Peyer's patch (tissue), 4 donors: ENCODE measurements around the gene TMEM63B. TPM values are rescaled to one million over a fixed set of nuclear protein-coding genes. Genes with fewer than 3 reads are reported as not detected.
"Not testable (repeated sequence)": the region's sequence is repeated elsewhere in the genome, so short reads cannot be mapped to it uniquely, and the experiment has no call there.

Source experiments
- DNase-seq, 3 donors: peaks; one replicate each; pipeline ENCODE4 v3.0.0-alpha.2; 2017 to 2019
- H3K27ac ChIP-seq, 4 donors: fragments of 200-600 bp; sonication (generic); one replicate each; pipeline ENCODE4 v1.5.1; 2016 to 2019
- H3K27me3 ChIP-seq, 2 donors: fragments of 200-600 bp; sonication (generic); one replicate each; pipeline ENCODE4 v1.5.1; 2019
- H3K36me3 ChIP-seq, 3 donors: fragments of 200-600 bp; sonication (generic); one replicate each; pipeline ENCODE4 v1.5.1; 2016 to 2019
- H3K4me1 ChIP-seq, 4 donors: fragments of 200-600 bp; sonication (generic); one replicate each; pipeline ENCODE4 v1.5.1; 2016 to 2019
- H3K4me3 ChIP-seq, 4 donors: fragments of 200-600 bp; sonication (generic); 1 replicate in 3 of 4; 2 replicates in 1 of 4; pipeline ENCODE4 v1.5.1; 2016 to 2019; ENCODE audit warnings: mild to moderate bottlenecking in 1 of 4
- H3K9me3 ChIP-seq, 4 donors: fragments of 200-600 bp; sonication (generic); one replicate each; pipeline ENCODE4 v1.5.1; 2016 to 2019; ENCODE audit warnings: mild to moderate bottlenecking in 1 of 4
- POLR2A ChIP-seq, 2 donors: fragments of 450-650 bp; IDR thresholded peaks; one replicate each; pipeline ENCODE4 v1.5.1; 2017; ENCODE audit warnings: antibody characterized with exemption in 2 of 2, mild to moderate bottlenecking in 2 of 2, moderate library complexity in 2 of 2
- total RNA-seq, 4 donors: library from RNA; depleted of rRNA; stranded (reverse); fragments of >200 nt; gene quantifications; one replicate each; pipeline ENCODE4 v1.1.0, GENCODE V29; 2016
- TF ChIP-seq, protein P1 (sequence below), 6 experiments: fragments of 450-650 bp in 4 of 6; fragments of 200-600 bp in 2 of 6; sonication (generic) in 1 of 6; IDR thresholded peaks; one replicate each; pipeline ENCODE4 v1.5.1; 2017 to 2019; ENCODE audit warnings: antibody characterized with exemption in 6 of 6, mild to moderate bottlenecking in 3 of 6, moderate library complexity in 1 of 6

The TMEM63B gene
- total RNA-seq, 4 donors from 2014 or later, result 56.9 to 92.1 (median 81.9) TPM

DNA sequence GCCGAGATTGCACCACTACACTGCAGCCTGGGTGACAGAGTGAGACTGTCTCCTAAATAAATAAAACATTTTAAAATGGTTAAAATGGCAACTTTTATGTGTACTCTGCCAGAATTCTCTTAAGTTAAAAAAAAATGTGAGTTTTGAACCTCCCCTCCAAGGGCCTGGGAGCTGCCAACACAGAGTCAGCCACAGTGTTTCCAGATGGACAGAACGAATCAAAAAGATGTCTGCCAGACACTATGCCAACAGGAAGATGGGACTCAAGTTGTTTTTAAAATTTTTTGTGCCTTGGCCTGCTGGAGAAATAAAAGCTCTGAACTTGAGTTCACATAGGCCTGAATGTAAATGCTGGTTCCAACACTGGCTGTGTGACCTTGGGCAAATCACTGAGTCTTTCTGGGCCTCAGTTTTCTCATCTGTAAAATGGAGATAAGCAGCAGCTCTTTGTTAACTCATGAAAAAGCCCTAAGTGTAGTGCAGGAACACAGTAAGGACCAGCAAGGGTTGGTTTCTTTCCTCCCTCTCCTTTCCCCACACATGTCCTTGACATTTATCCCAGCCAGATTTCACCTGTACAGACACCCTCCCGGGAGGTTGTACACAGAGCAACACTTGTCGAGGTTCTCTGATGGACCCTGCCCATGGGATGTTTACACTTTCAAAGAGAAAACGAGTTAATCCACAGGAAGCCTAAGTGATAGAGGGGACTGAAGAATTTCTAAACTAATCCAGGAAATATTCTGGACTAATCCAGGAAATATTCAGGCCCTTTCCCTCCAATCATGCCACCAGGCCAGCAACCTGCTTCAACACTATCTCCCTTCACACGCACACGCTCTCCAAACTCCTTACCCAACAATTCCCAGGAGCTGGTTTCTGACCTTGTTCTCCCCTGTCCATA, 35.1 kb upstream of the TMEM63B start:
- H3K4me1 ChIP-seq, result peaks cover 0 to 18% (median 0%) of the 10 kb centered on the region in 4 donors
- TF ChIP-seq POLR2A (IDR thresholded peaks at IDR 0.05), result no peak
- TF ChIP-seq, protein P1, sequence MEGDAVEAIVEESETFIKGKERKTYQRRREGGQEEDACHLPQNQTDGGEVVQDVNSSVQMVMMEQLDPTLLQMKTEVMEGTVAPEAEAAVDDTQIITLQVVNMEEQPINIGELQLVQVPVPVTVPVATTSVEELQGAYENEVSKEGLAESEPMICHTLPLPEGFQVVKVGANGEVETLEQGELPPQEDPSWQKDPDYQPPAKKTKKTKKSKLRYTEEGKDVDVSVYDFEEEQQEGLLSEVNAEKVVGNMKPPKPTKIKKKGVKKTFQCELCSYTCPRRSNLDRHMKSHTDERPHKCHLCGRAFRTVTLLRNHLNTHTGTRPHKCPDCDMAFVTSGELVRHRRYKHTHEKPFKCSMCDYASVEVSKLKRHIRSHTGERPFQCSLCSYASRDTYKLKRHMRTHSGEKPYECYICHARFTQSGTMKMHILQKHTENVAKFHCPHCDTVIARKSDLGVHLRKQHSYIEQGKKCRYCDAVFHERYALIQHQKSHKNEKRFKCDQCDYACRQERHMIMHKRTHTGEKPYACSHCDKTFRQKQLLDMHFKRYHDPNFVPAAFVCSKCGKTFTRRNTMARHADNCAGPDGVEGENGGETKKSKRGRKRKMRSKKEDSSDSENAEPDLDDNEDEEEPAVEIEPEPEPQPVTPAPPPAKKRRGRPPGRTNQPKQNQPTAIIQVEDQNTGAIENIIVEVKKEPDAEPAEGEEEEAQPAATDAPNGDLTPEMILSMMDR (IDR thresholded peaks at IDR 0.05), result no peak
- H3K36me3 ChIP-seq, result no peaks in the 10 kb centered on the region
- no peak overlapping the region for H3K27ac ChIP-seq
- H3K27me3 ChIP-seq, result no peaks in the 10 kb centered on the region
- no peak for DNase-seq
- H3K4me3 ChIP-seq, result no peak overlapping the region
- H3K9me3 ChIP-seq, result no peaks in the 10 kb centered on the region

DNA sequence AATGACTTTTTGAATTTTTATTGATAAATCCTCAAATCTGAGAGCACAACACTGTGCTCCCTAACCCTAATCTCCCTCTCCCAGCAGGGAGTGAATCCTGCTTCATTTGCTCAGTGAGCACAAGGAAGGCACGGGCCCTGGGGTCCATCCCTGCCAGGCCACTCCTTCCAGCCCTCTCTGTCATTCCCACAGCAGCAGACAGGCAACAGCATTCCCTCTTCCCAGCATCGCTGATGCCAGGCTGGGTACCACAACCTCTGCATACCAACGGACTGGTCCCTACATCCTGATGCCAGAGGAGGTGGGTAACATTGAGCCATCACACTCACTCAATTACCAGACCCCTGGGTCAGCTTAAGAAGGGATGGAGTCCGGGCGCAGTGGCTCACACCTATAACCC, 34.3 kb upstream of the TMEM63B start:
- Histone ChIP-seq H3K27ac (no peak overlapping the region), H3K4me3 (no peak overlapping the region), H3K36me3 (no peaks in the 10 kb centered on the region), H3K27me3 (no peaks in the 10 kb centered on the region), H3K4me1 (peaks cover 0 to 14% (median 0%) of the 10 kb centered on the region in 4 donors), H3K9me3 (no peaks in the 10 kb centered on the region)
- TF ChIP-seq, protein P1 (IDR thresholded peaks at IDR 0.05), result no peak
- no peak for TF ChIP-seq POLR2A (IDR thresholded peaks at IDR 0.05)
- no peak for DNase-seq

DNA sequence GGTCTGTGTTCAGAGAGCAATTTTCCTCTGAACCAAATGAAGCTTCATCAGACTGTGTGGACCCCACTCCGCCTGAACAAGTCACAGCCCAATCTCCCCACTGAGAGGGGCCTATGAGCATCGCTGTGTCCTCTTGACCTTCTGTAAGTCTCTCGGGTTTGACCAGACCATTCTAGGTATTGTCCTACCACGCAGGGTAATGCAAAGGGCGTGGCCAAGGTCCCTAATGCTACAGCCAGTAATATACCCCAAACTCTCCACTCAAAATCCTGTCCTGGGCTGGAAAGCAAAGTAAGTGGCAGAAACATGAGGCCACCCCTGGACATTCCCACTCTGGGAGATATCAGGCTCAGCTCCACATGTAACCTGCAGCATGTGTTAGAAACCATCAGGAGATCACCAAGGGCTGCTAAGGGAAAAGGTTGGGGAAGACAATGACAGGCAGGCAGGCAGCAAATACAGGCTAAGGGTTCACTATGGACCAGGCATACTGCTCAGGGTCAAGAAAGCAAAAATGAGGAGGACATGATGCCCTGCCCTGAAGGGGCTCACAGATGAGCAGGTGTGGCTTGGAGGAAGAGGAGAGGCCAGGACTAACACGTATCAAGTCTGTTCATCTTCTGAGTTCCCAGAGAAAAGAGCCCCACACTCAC, 33.5 kb upstream of the TMEM63B start:
- Histone ChIP-seq H3K27me3 (no peaks in the 10 kb centered on the region), H3K27ac (no peak overlapping the region), H3K36me3 (no peaks in the 10 kb centered on the region), H3K4me3 (no peak overlapping the region), H3K9me3 (no peaks in the 10 kb centered on the region), H3K4me1 (peaks cover 0 to 14% (median 0%) of the 10 kb centered on the region in 4 donors)
- no peak for DNase-seq
- TF ChIP-seq, protein P1 (IDR thresholded peaks at IDR 0.05), result no peak
- no peak for TF ChIP-seq POLR2A (IDR thresholded peaks at IDR 0.05)

DNA sequence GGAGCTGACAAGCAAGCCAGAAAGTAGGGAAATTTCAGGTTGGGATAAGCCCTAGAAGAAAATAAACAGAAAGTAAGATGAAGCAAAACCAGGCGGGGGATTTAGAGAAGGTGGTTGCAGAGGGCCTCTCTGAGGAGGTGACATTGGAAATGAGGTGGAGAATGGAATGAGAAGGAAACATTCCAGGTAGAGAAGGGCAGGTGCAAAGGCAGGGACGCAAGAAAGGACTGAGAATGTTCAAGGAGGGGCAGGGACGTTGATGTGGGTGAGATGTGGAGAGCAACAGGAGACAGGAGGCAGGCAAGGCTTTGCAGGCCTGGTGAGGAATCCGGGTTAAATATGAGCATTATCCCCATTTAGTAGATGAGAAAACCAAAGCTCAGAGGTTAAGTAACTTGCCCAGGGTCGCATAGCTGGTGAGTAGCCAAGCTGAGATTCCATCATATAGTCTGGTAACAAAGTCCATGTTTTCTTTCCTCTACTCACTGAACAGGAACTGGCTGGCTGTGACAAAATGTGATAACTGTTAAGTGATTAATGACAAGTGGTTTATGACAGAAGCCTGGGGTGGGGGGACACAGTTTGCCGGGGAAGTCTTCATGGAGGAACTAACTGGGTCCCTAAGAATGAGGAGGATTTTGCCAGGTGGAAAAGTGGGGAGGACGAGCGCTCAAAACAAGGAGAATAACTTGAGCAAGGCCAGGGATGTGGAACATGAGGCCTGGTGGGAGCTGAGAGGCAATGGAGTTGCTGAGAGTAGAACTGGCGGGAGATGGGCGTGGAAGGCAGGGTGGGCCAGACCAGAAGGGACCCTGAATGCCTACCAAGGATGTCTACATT, 32.7 kb upstream of the TMEM63B start:
- Histone ChIP-seq H3K4me3 (no peak overlapping the region), H3K9me3 (no peaks in the 10 kb centered on the region), H3K27ac (peak overlapping the region in 2 of 4 donors; percentile 55 to 59), H3K4me1 (peaks cover 0 to 14% (median 0%) of the 10 kb centered on the region in 4 donors), H3K36me3 (no peaks in the 10 kb centered on the region), H3K27me3 (no peaks in the 10 kb centered on the region)
- no peak for TF ChIP-seq POLR2A (IDR thresholded peaks at IDR 0.05)
- TF ChIP-seq, protein P1 (IDR thresholded peaks at IDR 0.05), result no peak
- peak in 1 of 3 donors; percentile 55 for DNase-seq

DNA sequence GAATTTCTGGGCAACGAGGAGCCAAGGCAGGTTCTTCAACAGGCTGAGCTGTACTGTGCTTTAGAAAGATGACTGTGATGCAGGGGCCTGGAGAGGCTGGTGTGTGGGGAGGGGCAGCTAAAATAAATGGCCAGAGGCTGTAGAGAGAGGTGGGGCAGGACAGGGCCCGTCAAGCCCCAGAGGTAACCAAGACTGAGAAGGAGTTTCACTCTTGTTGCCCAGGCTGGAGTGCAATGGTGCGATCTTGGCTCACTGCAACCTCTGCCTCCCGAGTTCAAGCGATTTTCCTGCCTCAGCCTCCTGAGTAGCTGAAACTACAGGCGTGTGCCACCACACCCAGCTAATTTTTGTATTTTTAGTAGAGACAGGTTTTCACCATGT, 32.1 kb upstream of the TMEM63B start:
- H3K4me3 ChIP-seq, H3K36me3 ChIP-seq, H3K27me3 ChIP-seq, H3K9me3 ChIP-seq, DNase-seq: not testable (repeated sequence)
- Histone ChIP-seq H3K4me1 (peaks cover 0 to 14% (median 0%) of the 10 kb centered on the region in 4 donors), H3K27ac (peak overlapping the region in 2 of 4 donors; percentile 55 to 59)
